Epithelial cell of esophagus (primary cell): ENCODE data around the gene ELK4.

Experiments
- DNase-seq: peaks from one replicate; pipeline ENCODE4 v3.0.0; 2010; ENCODE audit warnings: low read depth
- H3K4me3 ChIP-seq: 2 replicates; pipeline ENCODE4 v1.5.1; 2011; ENCODE audit warnings: mild to moderate bottlenecking, low read length, control low read depth
- TF ChIP-seq, protein P1 (sequence below): IDR thresholded peaks from 2 replicates; pipeline ENCODE4 v1.5.1; 2011; ENCODE audit warnings: low read depth, mild to moderate bottlenecking, low read length, control low read depth, inconsistent platforms; ENCODE audit not compliant: insufficient read depth; ENCODE audit errors: missing control alignments

The ELK4 gene

DNA sequence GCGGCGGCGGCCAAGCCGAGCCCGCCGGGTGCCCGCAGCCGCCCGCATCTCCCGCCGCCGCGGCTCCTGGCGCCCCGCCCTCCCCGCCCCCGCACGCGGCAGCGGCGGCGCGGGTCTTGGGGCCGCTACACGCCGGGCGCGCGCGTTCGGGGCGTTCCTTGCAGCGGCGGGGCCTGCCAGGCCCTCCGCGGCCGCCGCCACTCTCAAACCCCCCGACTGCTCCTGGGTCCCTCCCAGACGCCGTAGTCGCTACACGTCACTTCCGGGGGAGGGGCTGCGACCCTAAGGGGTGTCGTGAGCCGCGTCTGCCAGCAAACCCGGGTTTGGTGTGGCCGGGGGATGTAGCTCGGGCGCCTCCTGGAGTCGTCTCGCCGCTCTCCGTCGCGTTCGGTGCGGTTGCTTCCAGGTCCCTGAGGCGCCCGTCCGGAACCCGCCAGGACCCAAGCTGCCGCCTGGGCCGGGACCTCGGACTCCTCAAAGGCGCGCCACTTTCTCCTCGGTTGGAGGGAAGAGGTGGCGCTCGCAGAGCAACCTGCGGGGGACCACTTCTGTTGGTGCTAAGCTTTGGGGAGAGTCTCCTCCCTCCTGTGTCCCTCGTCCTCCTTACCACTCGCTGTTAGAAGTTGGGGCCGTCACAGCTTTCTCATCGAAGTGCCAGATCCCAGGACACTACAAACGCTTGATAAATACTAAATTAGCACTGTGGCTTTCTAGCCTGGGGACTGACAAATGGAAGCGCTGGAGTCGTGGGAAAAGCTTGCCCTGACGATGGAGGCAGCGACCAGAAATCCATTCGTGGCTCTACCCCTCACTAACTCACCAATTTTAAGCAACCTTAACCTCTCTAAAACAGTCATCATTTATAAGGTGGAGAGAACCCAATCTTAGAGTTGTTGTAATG, at the start of gene ELK4:
Gene ELK4, minus strand, starts transcription at position 244 of the 901 bp plus-strand sequence. CDS start 8,129 bp downstream, outside the sequence.
- H3K4me3 ChIP-seq, result peak within 1 kb of the TSS; percentile 72
- DNase-seq, result peak; percentile 99
- TF ChIP-seq, protein P1, sequence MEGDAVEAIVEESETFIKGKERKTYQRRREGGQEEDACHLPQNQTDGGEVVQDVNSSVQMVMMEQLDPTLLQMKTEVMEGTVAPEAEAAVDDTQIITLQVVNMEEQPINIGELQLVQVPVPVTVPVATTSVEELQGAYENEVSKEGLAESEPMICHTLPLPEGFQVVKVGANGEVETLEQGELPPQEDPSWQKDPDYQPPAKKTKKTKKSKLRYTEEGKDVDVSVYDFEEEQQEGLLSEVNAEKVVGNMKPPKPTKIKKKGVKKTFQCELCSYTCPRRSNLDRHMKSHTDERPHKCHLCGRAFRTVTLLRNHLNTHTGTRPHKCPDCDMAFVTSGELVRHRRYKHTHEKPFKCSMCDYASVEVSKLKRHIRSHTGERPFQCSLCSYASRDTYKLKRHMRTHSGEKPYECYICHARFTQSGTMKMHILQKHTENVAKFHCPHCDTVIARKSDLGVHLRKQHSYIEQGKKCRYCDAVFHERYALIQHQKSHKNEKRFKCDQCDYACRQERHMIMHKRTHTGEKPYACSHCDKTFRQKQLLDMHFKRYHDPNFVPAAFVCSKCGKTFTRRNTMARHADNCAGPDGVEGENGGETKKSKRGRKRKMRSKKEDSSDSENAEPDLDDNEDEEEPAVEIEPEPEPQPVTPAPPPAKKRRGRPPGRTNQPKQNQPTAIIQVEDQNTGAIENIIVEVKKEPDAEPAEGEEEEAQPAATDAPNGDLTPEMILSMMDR, result peak; percentile 64

- no peak overlapping the region for H3K4me3 ChIP-seq
- DNase-seq, result peak; percentile 52
- TF ChIP-seq, protein P1, result peak; percentile 11
Measured at GRCh38 chr1:205681364-205681763, 49.6 kb upstream of the ELK4 start.

DNA sequence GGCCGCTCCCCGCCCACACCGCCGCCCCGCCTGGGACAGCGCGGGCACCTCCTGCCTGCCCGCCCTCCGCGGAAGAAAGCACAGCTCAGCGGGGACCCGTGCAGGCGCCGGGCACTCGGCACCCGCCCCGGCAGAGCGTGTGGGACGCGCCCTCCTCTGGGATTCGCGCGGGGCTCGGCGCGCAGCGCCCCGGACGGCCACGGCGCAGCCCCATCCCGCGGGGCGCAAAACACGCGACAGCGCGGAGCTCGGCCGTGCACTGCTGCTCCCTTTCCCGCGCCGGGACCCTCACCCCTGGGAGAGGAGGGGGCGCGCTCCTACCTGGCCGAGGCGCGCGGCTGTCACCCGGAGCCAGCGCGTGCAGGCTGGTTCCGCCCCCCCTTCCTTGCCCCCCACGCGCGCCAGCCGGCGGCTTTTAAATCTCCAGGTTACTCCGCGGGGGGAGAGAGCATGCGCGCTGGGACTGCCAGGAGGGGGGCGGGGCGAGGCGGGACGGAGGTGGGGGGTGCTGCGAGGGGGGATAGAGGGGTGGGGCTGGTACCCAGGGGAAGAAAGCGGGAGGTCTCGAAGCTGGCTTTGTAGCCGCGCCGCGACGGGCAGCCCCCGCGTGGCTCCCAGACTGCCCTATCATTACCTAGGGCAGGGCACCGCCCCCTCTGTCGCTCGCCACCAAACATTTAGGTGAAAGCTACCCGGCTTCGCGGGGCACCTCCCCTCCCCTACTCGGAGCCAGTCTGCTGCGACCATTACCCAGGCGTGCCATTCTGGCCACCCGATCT, 48.5 kb upstream of the ELK4 start, which contains the start of gene SLC45A3:
Gene SLC45A3, minus strand, starts transcription at position 437 of the 779 bp plus-strand sequence. CDS start 15,853 bp downstream, outside the sequence.
- H3K4me3 ChIP-seq, result peak within 1 kb of the TSS; percentile 43
- DNase-seq, result peak; percentile 13
- TF ChIP-seq, protein P1, result no peak

DNA sequence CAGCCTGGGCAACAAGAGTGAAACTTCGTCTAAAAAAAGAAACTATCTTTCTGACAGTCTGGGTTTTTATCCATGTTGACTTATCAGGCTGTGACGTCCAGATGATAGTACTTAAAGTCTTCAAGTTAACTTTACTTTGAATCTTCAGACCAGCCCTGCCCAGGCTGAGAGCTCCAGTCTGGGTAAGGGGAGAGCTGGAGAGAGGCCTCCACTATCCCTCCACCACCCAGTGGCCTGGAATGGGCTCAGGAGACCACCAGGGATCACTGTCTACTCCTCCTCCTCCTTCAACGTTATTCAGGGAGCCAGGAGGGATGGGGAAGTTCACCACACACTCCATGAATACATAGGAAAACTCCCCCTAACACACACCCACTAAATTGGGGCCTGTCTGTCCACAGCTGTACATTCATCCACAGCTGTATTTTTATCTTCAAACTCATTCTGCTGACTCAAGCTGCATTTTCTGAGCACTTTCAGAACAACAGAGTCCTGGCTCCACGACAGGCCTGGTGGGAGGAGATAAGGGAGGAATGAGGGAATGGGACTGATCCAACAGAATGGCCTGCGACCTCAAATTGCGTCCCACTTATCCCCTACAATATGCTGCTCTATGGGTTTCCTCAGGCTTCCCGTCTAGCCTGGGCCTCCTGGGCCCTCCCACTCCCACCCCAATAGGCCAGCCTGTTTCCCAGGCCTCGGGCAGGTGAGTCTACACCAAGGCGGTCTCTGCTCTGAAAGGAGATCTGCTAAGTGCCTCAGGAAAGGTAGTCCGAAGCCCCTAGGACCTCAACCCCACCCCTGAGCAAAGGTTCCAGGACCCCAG, 46.7 kb upstream of the ELK4 start:
- DNase-seq, result no peak
- TF ChIP-seq, protein P1, result no peak
- H3K4me3 ChIP-seq, result no peak overlapping the region

DNA sequence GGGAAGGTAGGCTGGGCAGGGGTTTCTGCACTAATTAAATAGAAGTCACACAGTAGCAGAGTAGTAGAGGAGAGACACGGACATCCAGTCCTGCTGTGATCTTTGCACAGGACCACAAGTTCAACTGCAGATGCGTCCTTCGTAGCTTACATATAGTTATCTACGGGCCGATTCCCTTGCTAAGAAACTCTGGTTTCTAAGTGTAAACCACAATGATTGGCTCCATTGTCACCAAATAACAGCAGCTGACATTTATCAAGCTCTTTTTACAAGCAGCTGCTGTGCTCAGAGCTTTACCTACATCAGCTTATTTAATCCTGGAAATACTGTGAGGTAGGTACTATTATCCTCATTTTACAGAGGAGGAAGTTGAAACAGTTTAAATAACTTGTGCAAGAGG, 45.4 kb upstream of the ELK4 start:
- no peak overlapping the region for H3K4me3 ChIP-seq
- TF ChIP-seq, protein P1, result no peak
- DNase-seq, result no peak

DNA sequence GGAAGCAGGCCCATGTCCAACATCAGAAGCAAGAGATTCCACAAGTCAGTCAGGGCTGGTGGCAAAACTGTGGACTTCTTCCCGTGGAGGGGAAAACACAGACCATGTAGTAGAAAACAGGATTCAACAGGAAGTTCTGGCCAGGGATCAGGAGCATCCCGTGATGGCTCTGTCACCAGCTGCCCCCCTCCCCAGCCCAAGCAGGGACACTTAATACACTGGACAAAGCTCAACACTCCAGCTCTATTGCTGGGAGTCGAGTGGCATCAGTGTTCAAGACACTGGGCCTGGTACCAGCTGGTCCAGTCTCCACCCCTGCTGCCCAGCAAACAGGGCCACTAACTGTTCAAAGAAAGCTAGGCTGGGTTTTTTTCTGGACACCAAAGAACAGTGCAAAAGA, 44.8 kb upstream of the ELK4 start:
- TF ChIP-seq, protein P1, result no peak
- DNase-seq, result no peak
- H3K4me3 ChIP-seq, result no peak overlapping the region
